ENCODE data around the gene RNPC3. TPM values are rescaled to one million over a fixed set of nuclear protein-coding genes. Genes with fewer than 3 reads are reported as not detected.

RNPC3 gene
- total and polyA plus RNA-seq, 7 donors: 6.2 to 42.4 (median 28.1) TPM

GRCh38 chr1:103523346-103523745 is 2.2 kb upstream of the RNPC3 start:
- no peak for DNase-seq
- Histone ChIP-seq H3K27me3 (no peaks in the 10 kb centered on the region), H3K9me3 (no peaks in the 10 kb centered on the region), H3K27ac (no peak overlapping the region), H3K36me3 (no peaks in the 10 kb centered on the region), H3K4me1 (peaks cover 0 to 24% (median 19%) of the 10 kb centered on the region in 4 donors), H3K4me3 (no peak overlapping the region)
- WGBS, 2 donors: 91 to 95% methylated on average over 3 of the region's 3 CpGs
- intact Hi-C loops (cut with DNase I): no loop called here
- no peak for TF ChIP-seq POLR2A (IDR thresholded peaks at IDR 0.05)
- no peak for TF ChIP-seq EP300 (IDR thresholded peaks at IDR 0.05)

GRCh38 chr1:103525114-103525606 is 339 bp upstream of the RNPC3 start:
- no peaks in the 10 kb centered on the region for H3K9me3 ChIP-seq
- peaks cover 0 to 15% (median 0%) of the 10 kb centered on the region in 4 donors for H3K36me3 ChIP-seq
- H3K4me3 ChIP-seq: peak overlapping the region; percentile 7 to 42 (median 24)
- H3K27me3 ChIP-seq: no peaks in the 10 kb centered on the region
- H3K4me1 ChIP-seq: peaks cover 0 to 39% (median 28%) of the 10 kb centered on the region in 4 donors
- 3% methylated on average over 24 to 30 of the region's 34 CpGs for WGBS, 2 donors
- intact Hi-C loops (cut with DNase I): no loop called here
- TF ChIP-seq EP300 (IDR thresholded peaks at IDR 0.05): no peak
- DNase-seq: no peak
- peak overlapping the region in 3 of 4 donors; percentile 20 to 63 (median 56) for H3K27ac ChIP-seq

- Histone ChIP-seq H3K9me3 (no peaks in the 10 kb centered on the region), H3K27ac (no peak overlapping the region), H3K4me1 (peaks cover 0 to 39% (median 30%) of the 10 kb centered on the region in 4 donors), H3K27me3 (no peaks in the 10 kb centered on the region), H3K4me3 (peak overlapping the region in 2 of 4 donors; percentile 81 to 93), H3K36me3 (peaks cover 0 to 17% (median 0%) of the 10 kb centered on the region in 4 donors)
- TF ChIP-seq POLR2AphosphoS5 (IDR thresholded peaks at IDR 0.05) (no peak), EP300 (IDR thresholded peaks at IDR 0.05) (no peak), CTCF (IDR thresholded peaks at IDR 0.05) (no peak), POLR2A (IDR thresholded peaks at IDR 0.05) (no peak)
- intact Hi-C loops (cut with DNase I): no loop called here
- WGBS, 2 donors: 29 to 54% methylated on average over 2 of the region's 2 CpGs
- DNase-seq: no peak
Observed at GRCh38 chr1:103527331-103527730, 1.8 kb downstream of the RNPC3 start.

- no peak for DNase-seq
- Histone ChIP-seq H3K36me3 (peaks cover 0 to 36% (median 0%) of the 10 kb centered on the region in 4 donors), H3K27me3 (no peaks in the 10 kb centered on the region), H3K9me3 (no peaks in the 10 kb centered on the region), H3K4me1 (peaks cover 0 to 47% (median 32%) of the 10 kb centered on the region in 4 donors), H3K4me3 (no peak overlapping the region), H3K27ac (no peak overlapping the region)
- TF ChIP-seq CTCF (IDR thresholded peaks at IDR 0.05): no peak
- no peak for TF ChIP-seq EP300 (IDR thresholded peaks at IDR 0.05)
- TF ChIP-seq POLR2AphosphoS5 (IDR thresholded peaks at IDR 0.05): no peak
- no peak for TF ChIP-seq POLR2A (IDR thresholded peaks at IDR 0.05)
- 83 to 93% methylated on average over 8 of the region's 8 CpGs for WGBS, 2 donors
- intact Hi-C loops (cut with DNase I): no loop called here
Observed at GRCh38 chr1:103529746-103530145, 4.2 kb downstream of the RNPC3 start.

GRCh38 chr1:103538226-103538625 is 12.7 kb downstream of the RNPC3 start:
- peaks cover 0 to 2% (median 0%) of the 10 kb centered on the region in 4 donors for H3K4me1 ChIP-seq
- intact Hi-C loops (cut with DNase I): no loop called here
- WGBS, 2 donors: 96% methylated on average over 2 of the region's 2 CpGs

GRCh38 chr1:103541431-103541830 is 15.9 kb downstream of the RNPC3 start:
- no peaks in the 10 kb centered on the region for H3K9me3 ChIP-seq
- no peaks in the 10 kb centered on the region for H3K4me1 ChIP-seq
- 88 to 91% methylated on average over 3 of the region's 3 CpGs for WGBS, 2 donors
- H3K27me3 ChIP-seq: no peaks in the 10 kb centered on the region
- H3K4me3 ChIP-seq: no peak overlapping the region
- peaks cover 11 to 98% (median 46%) of the 10 kb centered on the region in 4 donors for H3K36me3 ChIP-seq
- intact Hi-C loops (cut with DNase I): no loop called here
- no peak for DNase-seq
- H3K27ac ChIP-seq: no peak overlapping the region
- TF ChIP-seq POLR2A (IDR thresholded peaks at IDR 0.05) (no peak), EP300 (IDR thresholded peaks at IDR 0.05) (no peak), POLR2AphosphoS5 (IDR thresholded peaks at IDR 0.05) (no peak)

More at GRCh38 chr1:103538226-103538625, 12.7 kb downstream of the RNPC3 start:
- H3K36me3 ChIP-seq: peaks cover 8 to 95% (median 39%) of the 10 kb centered on the region in 4 donors
- no peaks in the 10 kb centered on the region for H3K27me3 ChIP-seq
- TF ChIP-seq POLR2A (IDR thresholded peaks at IDR 0.05): no peak
- no peak for DNase-seq
- H3K9me3 ChIP-seq: no peaks in the 10 kb centered on the region
- H3K27ac ChIP-seq: no peak overlapping the region
- H3K4me3 ChIP-seq: no peak overlapping the region

- H3K4me1 ChIP-seq: no peaks in the 10 kb centered on the region
- no peaks in the 10 kb centered on the region for H3K27me3 ChIP-seq
- no peak overlapping the region for H3K4me3 ChIP-seq
- peaks cover 12 to 98% (median 43%) of the 10 kb centered on the region in 4 donors for H3K36me3 ChIP-seq
- intact Hi-C loops (cut with DNase I): no loop called here
- 94 to 96% methylated on average over 1 of the region's 1 CpG for WGBS, 2 donors
- H3K27ac ChIP-seq: no peak overlapping the region
- no peaks in the 10 kb centered on the region for H3K9me3 ChIP-seq
- no peak for DNase-seq
- TF ChIP-seq EP300 (IDR thresholded peaks at IDR 0.05) (no peak), POLR2A (IDR thresholded peaks at IDR 0.05) (no peak), POLR2AphosphoS5 (IDR thresholded peaks at IDR 0.05) (no peak), CTCF (IDR thresholded peaks at IDR 0.05) (no peak)
Observed at GRCh38 chr1:103546496-103546895, 21.0 kb downstream of the RNPC3 start.
